ENCODE measurements around the gene GDF9.

The GDF9 gene

GRCh38 chr5:132871459-132872284, 5.4 kb upstream of the GDF9 start:
- H3K4me3 ChIP-seq (ENCODE audit: low read depth, low read length) = no peak overlapping the region
- H3K27me3 ChIP-seq (replicated peaks) = no peaks in the 10 kb centered on the region
- TF ChIP-seq, protein P1, sequence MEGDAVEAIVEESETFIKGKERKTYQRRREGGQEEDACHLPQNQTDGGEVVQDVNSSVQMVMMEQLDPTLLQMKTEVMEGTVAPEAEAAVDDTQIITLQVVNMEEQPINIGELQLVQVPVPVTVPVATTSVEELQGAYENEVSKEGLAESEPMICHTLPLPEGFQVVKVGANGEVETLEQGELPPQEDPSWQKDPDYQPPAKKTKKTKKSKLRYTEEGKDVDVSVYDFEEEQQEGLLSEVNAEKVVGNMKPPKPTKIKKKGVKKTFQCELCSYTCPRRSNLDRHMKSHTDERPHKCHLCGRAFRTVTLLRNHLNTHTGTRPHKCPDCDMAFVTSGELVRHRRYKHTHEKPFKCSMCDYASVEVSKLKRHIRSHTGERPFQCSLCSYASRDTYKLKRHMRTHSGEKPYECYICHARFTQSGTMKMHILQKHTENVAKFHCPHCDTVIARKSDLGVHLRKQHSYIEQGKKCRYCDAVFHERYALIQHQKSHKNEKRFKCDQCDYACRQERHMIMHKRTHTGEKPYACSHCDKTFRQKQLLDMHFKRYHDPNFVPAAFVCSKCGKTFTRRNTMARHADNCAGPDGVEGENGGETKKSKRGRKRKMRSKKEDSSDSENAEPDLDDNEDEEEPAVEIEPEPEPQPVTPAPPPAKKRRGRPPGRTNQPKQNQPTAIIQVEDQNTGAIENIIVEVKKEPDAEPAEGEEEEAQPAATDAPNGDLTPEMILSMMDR (IDR thresholded peaks at IDR 0.05; ENCODE audit: low read depth, low read length, missing control alignments) = no peak
- no peak for DNase-seq
- H3K27ac ChIP-seq = no peak overlapping the region
- peaks cover 50% of the 10 kb centered on the region for H3K36me3 ChIP-seq (replicated peaks)
- in situ Hi-C loops (cut with HindIII; ENCODE audit: low pct_ligation_motif_present, low sequenced_read_pairs) = no loop called here

GRCh38 chr5:132870801-132871200, 4.5 kb upstream of the GDF9 start:
- H3K36me3 ChIP-seq (replicated peaks) = peaks cover 48% of the 10 kb centered on the region
- no peak overlapping the region for H3K4me3 ChIP-seq (ENCODE audit: low read depth, low read length)
- in situ Hi-C loops (cut with HindIII; ENCODE audit: low pct_ligation_motif_present, low sequenced_read_pairs) = no loop called here
- DNase-seq = no peak
- H3K27me3 ChIP-seq (replicated peaks) = no peaks in the 10 kb centered on the region
- no peak overlapping the region for H3K27ac ChIP-seq
- TF ChIP-seq, protein P1 (IDR thresholded peaks at IDR 0.05; ENCODE audit: low read depth, low read length, missing control alignments) = no peak

GRCh38 chr5:132868754-132869153, 2.5 kb upstream of the GDF9 start:
- in situ Hi-C loops (cut with HindIII; ENCODE audit: low pct_ligation_motif_present, low sequenced_read_pairs) = no loop called here
- H3K36me3 ChIP-seq (replicated peaks) = peaks cover 38% of the 10 kb centered on the region
- no peak overlapping the region for H3K4me3 ChIP-seq (ENCODE audit: low read depth, low read length)
- H3K27ac ChIP-seq = no peak overlapping the region
- TF ChIP-seq, protein P1 (IDR thresholded peaks at IDR 0.05; ENCODE audit: low read depth, low read length, missing control alignments) = no peak
- DNase-seq = no peak
- H3K27me3 ChIP-seq (replicated peaks) = no peaks in the 10 kb centered on the region

DNA sequence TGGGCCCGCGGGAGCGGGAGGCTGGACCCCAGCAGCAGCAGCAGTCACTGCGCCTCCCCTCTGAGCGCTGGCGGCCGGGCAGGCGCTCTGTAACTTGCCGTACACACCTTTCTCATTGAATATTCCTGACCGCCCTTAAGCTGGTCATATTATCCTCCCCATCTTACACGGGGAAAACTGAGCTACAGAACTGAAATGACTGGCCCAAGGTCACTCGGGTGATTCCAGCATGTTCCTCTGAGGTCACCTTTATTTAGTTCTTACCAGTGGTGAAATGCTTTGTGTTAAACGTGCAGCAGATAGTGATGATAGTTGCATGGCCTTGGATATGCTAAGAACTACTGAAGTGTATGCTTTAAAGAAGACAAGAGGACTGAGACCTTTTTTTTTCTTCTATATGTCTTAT, 780 bp upstream of the GDF9 start:
- DNase-seq = no peak
- TF ChIP-seq, protein P1 (IDR thresholded peaks at IDR 0.05; ENCODE audit: low read depth, low read length, missing control alignments) = no peak
- H3K27ac ChIP-seq = peak overlapping the region; percentile 92
- peak overlapping the region; percentile 78 for H3K4me3 ChIP-seq (ENCODE audit: low read depth, low read length)
- in situ Hi-C loops (cut with HindIII; ENCODE audit: low pct_ligation_motif_present, low sequenced_read_pairs) = no loop called here
- no peaks in the 10 kb centered on the region for H3K27me3 ChIP-seq (replicated peaks)
- peaks cover 29% of the 10 kb centered on the region for H3K36me3 ChIP-seq (replicated peaks)

GRCh38 chr5:132865668-132866341, 464 bp downstream of the GDF9 start:
- no peak for DNase-seq
- in situ Hi-C loops (cut with HindIII; ENCODE audit: low pct_ligation_motif_present, low sequenced_read_pairs) = no loop called here
- Histone ChIP-seq H3K27me3 (replicated peaks) (no peaks in the 10 kb centered on the region), H3K4me3 (ENCODE audit: low read depth, low read length) (peak overlapping the region; percentile 78), H3K36me3 (replicated peaks) (peaks cover 23% of the 10 kb centered on the region), H3K27ac (peak overlapping the region; percentile 92)
- TF ChIP-seq, protein P1 (IDR thresholded peaks at IDR 0.05; ENCODE audit: low read depth, low read length, missing control alignments) = no peak
